GM12878 (cell line): ENCODE data around the gene NUDT7.

ENCODE experiments used
- CTCF ChIP-seq, 3 experiments: IDR thresholded peaks in 2 of 3; conservative IDR thresholded peaks in 1 of 3; 2 replicates each; pipeline ENCODE4 v1.5.1; 2011; ENCODE audit warnings: low read depth in 3 of 3, low read length in 3 of 3, mild to moderate bottlenecking in 3 of 3, control low read depth in 2 of 3, moderate library complexity in 2 of 3, inconsistent platforms in 1 of 3, mixed read lengths in 1 of 3; ENCODE audit not compliant: control insufficient read depth in 2 of 3, insufficient read depth in 1 of 3; ENCODE audit errors: extremely low read depth in 1 of 3
- EP300 ChIP-seq, 2 experiments: fragments of 150-350 bp in 1 of 2; IDR thresholded peaks; 2 replicates each; pipeline ENCODE4 v1.6.1; 2011 to 2012; ENCODE audit warnings: low read depth in 2 of 2, low read length in 2 of 2, borderline replicate concordance in 1 of 2, improper control_type of control experiment in 1 of 2, inconsistent platforms in 1 of 2; ENCODE audit not compliant: control insufficient read depth in 1 of 2
- MAX ChIP-seq: IDR thresholded peaks from 2 replicates; pipeline ENCODE4 v1.6.1; 2012; ENCODE audit warnings: low read depth, low read length, improper control_type of control experiment
- PBX3 ChIP-seq: IDR thresholded peaks from 2 replicates; pipeline ENCODE4 v1.6.1; 2011; ENCODE audit warnings: mild to moderate bottlenecking, low read depth, low read length, moderate library complexity; ENCODE audit not compliant: insufficient replicate concordance
- POLR2AphosphoS5 ChIP-seq: IDR thresholded peaks from 2 replicates; pipeline ENCODE4 v1.6.1; 2011; ENCODE audit warnings: mild to moderate bottlenecking, low read length, inconsistent platforms

- TF ChIP-seq CTCF (IDR thresholded peaks at IDR 0.05 in 2 of 3, conservative IDR thresholded peaks at IDR 0.05 in 1 of 3; ENCODE audit: control insufficient read depth in 2 of 3, extremely low read depth in 1 of 3, insufficient read depth in 1 of 3, low read depth in 3 of 3, low read length in 3 of 3) = no peak
- no peak for TF ChIP-seq EP300 (IDR thresholded peaks at IDR 0.05; ENCODE audit: borderline replicate concordance in 1 of 2, control insufficient read depth in 1 of 2, low read depth in 2 of 2, low read length in 2 of 2)
- no peak for TF ChIP-seq PBX3
- no peak for TF ChIP-seq POLR2AphosphoS5
- no peak for TF ChIP-seq MAX
Observed at GRCh38 chr16:77721752-77722308, 484 bp upstream of the NUDT7 start.
